ENCODE measurements around the gene DACH1. TPM values are rescaled to one million over a fixed set of nuclear protein-coding genes. Genes with fewer than 3 reads are reported as not detected.

Gene DACH1
- total RNA-seq, 4 donors from 2014 or later: 1.5 to 55.1 (median 4.7) TPM

DNA sequence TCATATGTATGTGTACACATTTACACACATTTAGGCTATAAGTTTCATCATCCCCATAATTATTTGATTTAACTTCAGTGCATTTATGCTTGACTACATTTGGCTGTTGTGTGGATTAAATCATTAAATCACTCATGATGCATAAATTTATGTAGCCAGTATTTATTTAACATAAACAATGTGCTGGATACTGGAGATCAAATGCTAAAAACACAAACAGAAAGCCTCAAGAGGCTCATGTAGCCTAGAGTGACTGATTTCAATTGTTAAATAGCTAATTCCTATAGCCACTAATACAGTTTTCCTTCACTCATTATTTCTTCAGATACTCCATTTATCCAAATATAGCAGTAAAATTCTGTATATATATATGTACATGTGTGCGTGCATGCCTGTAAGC, 376.0 kb downstream of the DACH1 start:
- no peak for TF ChIP-seq POLR2A (IDR thresholded peaks at IDR 0.05)
- Histone ChIP-seq H3K27ac (no peak overlapping the region), H3K4me1 (no peaks in the 10 kb centered on the region), H3K9me3 (no peaks in the 10 kb centered on the region), H3K4me3 (no peak overlapping the region), H3K36me3 (no peaks in the 10 kb centered on the region), H3K27me3 (no peaks in the 10 kb centered on the region)
- intact Hi-C loops (cut with DNase I; ENCODE audit: low total_unique reads): no loop called here
- no peak for DNase-seq

DNA sequence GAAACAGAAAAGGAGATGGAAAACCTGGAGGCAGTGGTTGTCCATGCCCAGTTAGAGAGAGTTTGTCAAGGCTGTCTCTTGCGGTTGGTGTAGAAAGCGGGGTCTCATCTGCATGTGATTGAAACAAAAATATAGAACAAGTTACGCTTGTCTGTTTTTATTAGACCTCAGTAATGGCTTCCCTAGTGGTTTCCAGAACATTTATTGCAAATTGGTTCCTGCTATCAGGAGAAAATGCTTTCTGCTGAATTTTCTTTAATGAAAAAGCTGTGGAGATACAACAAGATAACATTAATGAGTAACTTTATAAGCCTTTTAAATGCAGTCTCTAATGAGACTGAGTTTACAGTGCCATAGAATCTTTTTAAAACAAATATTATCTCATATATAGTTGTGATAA, 378.0 kb downstream of the DACH1 start:
- no peak for DNase-seq
- TF ChIP-seq POLR2A (IDR thresholded peaks at IDR 0.05): no peak
- TF ChIP-seq, protein P1, sequence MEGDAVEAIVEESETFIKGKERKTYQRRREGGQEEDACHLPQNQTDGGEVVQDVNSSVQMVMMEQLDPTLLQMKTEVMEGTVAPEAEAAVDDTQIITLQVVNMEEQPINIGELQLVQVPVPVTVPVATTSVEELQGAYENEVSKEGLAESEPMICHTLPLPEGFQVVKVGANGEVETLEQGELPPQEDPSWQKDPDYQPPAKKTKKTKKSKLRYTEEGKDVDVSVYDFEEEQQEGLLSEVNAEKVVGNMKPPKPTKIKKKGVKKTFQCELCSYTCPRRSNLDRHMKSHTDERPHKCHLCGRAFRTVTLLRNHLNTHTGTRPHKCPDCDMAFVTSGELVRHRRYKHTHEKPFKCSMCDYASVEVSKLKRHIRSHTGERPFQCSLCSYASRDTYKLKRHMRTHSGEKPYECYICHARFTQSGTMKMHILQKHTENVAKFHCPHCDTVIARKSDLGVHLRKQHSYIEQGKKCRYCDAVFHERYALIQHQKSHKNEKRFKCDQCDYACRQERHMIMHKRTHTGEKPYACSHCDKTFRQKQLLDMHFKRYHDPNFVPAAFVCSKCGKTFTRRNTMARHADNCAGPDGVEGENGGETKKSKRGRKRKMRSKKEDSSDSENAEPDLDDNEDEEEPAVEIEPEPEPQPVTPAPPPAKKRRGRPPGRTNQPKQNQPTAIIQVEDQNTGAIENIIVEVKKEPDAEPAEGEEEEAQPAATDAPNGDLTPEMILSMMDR (IDR thresholded peaks at IDR 0.05): no peak
- Histone ChIP-seq H3K4me3 (no peak overlapping the region), H3K27me3 (no peaks in the 10 kb centered on the region), H3K27ac (no peak overlapping the region), H3K36me3 (no peaks in the 10 kb centered on the region), H3K4me1 (no peaks in the 10 kb centered on the region), H3K9me3 (no peaks in the 10 kb centered on the region)
- intact Hi-C loops (cut with DNase I; ENCODE audit: low total_unique reads): no loop called here

GRCh38 chr13:71488201-71488600, 378.8 kb downstream of the DACH1 start:
- Histone ChIP-seq H3K27me3 (no peaks in the 10 kb centered on the region), H3K4me3 (no peak overlapping the region), H3K9me3 (no peaks in the 10 kb centered on the region), H3K27ac (no peak overlapping the region), H3K36me3 (no peaks in the 10 kb centered on the region), H3K4me1 (no peaks in the 10 kb centered on the region)
- DNase-seq: no peak
- TF ChIP-seq, protein P1 (IDR thresholded peaks at IDR 0.05): no peak
- TF ChIP-seq POLR2A (IDR thresholded peaks at IDR 0.05): no peak
- intact Hi-C loops (cut with DNase I; ENCODE audit: low total_unique reads): no loop called here

GRCh38 chr13:71485913-71486312, 381.1 kb downstream of the DACH1 start:
- intact Hi-C loops (cut with DNase I; ENCODE audit: low total_unique reads): no loop called here

DNA sequence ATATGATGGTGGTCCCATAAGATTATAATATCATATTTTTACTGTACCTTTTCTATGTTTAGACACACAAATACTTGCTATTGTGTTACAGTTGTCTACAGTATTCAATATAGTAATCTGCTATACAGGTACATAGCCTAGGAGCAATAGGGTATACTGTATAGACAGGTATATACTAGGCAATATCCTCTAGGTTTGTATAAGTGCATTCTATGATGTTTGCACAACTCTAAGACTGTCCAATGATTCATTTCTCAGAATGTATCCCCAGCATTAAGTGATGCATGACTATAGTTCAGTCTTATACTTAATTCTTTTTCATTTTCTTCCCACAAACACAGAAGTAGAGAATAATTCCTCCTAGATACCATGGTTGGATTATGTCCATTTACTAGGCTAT, 383.3 kb downstream of the DACH1 start:
- no peaks in the 10 kb centered on the region for H3K27me3 ChIP-seq
- no peaks in the 10 kb centered on the region for H3K36me3 ChIP-seq
- H3K4me1 ChIP-seq: no peaks in the 10 kb centered on the region
- TF ChIP-seq POLR2A (IDR thresholded peaks at IDR 0.05): no peak
- TF ChIP-seq, protein P1 (IDR thresholded peaks at IDR 0.05): no peak
- no peaks in the 10 kb centered on the region for H3K9me3 ChIP-seq
- H3K27ac ChIP-seq: no peak overlapping the region
- DNase-seq: no peak
- no peak overlapping the region for H3K4me3 ChIP-seq
- intact Hi-C loops (cut with DNase I; ENCODE audit: low total_unique reads): no loop called here

More at GRCh38 chr13:71485913-71486312, 381.1 kb downstream of the DACH1 start:
- Histone ChIP-seq H3K4me1 (no peaks in the 10 kb centered on the region), H3K36me3 (no peaks in the 10 kb centered on the region), H3K9me3 (no peaks in the 10 kb centered on the region), H3K27me3 (no peaks in the 10 kb centered on the region), H3K4me3 (no peak overlapping the region), H3K27ac (no peak overlapping the region)
- no peak for TF ChIP-seq POLR2A (IDR thresholded peaks at IDR 0.05)
- TF ChIP-seq, protein P1 (IDR thresholded peaks at IDR 0.05): no peak
- no peak for DNase-seq

DNA sequence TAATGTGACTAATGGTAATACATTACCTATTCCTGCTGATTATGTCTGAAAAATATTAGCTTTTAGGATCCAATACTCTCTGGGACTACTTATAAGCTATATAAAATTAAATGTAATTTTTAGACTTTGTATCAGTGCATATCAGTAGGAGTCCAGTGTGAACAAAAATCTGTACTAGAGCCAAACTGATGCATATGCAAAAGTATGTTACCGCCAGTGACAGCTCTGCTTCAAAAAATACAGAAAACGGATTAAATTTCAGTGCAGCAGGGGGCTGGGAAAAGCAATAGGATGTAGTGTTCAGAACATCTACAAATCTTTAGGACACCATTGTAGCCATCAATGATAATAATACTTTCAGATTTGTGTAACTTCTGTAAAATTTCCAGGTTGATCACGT, 385.5 kb downstream of the DACH1 start:
- Histone ChIP-seq H3K27ac (no peak overlapping the region), H3K4me1 (no peaks in the 10 kb centered on the region), H3K9me3 (no peaks in the 10 kb centered on the region), H3K36me3 (no peaks in the 10 kb centered on the region), H3K27me3 (no peaks in the 10 kb centered on the region), H3K4me3 (no peak overlapping the region)
- TF ChIP-seq POLR2A (IDR thresholded peaks at IDR 0.05): no peak
- TF ChIP-seq, protein P1 (IDR thresholded peaks at IDR 0.05): no peak
- no peak for DNase-seq
- intact Hi-C loops (cut with DNase I; ENCODE audit: low total_unique reads): no loop called here

Data from uterus (tissue), 4 donors.